Measurements from ENCODE around the gene FYB1.
"Not testable (repeated sequence)": the region's sequence is repeated elsewhere in the genome, so short reads cannot be mapped to it uniquely, and the experiment has no call there.

FYB1 gene

GRCh38 chr5:39219437-39219836, at the start of gene FYB1:
Gene FYB1 (minus strand): TSS chr5:39219563. CDS start chr5:39202960, 16,603 bp downstream.
- DNase-seq (ENCODE audit: low read depth, low spot score) = no peak

GRCh38 chr5:39267186-39267585, 47.8 kb upstream of the FYB1 start:
- no peak for DNase-seq (ENCODE audit: low read depth, low spot score)

- DNase-seq (ENCODE audit: low read depth, low spot score) = no peak
Observed at GRCh38 chr5:39266442-39266841, 47.1 kb upstream of the FYB1 start.

DNA sequence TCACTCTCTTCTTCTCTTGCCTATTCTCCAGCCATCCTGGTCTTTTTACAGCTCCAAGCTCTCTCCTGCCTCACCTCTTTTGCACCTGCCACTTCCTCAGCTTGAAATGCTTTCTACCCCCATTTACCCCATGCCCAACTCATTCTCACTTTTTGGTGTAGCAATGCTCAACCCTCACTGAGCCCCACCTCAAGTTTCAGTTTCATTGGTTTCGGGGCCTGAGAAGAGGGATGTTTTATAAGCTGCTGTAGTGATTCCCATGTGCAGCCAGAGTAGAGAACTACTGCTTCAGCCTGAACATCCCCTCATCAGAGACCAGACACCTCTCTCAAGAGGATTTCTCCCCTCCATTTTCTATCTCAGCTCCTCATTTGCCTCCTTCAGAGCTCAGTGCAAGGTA, 45.2 kb upstream of the FYB1 start:
- no peak for DNase-seq (ENCODE audit: low read depth, low spot score)

- no peak for DNase-seq (ENCODE audit: low read depth, low spot score)
Observed at GRCh38 chr5:39262981-39263380, 43.6 kb upstream of the FYB1 start.

DNA sequence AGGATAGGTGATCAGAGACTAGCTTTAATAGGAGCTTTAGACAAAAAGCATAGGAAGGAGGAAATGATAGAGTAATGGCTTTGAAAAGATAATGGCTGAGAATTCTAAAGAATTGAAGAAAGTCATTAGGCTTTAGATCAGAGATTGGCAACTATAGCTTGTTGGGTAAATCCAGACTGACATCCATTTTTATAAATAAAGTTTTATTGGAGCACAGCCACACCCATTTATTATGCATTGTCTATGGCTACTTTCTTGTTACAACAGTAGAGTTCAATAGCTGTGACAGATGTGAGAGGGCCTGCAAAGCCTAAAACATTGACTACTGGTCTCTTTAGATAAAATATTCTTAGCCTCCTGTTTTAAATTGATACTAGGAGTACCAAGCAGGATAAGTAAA, 40.7 kb upstream of the FYB1 start:
- no peak for DNase-seq (ENCODE audit: low read depth, low spot score)

DNA sequence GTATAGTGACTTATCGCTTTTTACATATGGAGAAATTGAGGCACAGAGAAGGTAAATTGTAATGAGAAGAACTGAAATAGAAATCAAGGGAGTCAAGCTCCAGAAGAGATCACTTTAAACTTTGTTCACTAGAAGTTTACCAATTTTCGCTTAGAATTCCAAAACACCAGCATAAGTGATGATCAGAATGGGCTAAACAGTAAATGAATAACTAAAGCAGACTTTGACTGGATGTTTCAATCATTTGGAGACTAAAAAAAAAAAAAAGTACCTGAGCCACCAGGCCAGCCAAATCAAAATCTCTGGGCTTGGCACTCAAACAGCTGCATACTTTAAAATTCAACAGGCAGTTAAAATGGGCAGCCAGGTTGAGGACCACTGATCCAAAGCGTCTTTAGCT, 38.2 kb upstream of the FYB1 start:
- DNase-seq (ENCODE audit: low read depth, low spot score) = no peak

- no peak for DNase-seq (ENCODE audit: low read depth, low spot score)
Observed at GRCh38 chr5:39256477-39257235, 37.3 kb upstream of the FYB1 start.

DNA sequence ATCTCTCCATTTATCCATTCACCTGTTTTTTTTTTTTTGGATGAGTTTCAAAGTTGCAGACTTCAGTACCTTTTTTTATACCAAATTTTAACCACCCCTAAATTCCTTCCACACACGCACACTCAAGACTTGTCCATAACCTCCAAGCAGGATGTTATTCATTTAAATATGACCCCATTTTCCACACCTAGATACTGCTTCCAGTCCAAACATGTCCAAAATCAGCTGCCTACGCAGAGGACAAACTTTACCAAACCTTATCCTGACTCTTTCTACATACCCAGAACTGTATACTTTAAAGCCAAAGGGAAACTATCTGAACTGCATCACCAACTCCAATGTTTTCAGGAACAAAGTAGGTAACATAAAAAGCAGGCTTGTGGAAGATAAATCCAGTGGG, 36.0 kb upstream of the FYB1 start:
- DNase-seq (ENCODE audit: low read depth, low spot score) = no peak

GRCh38 chr5:39254671-39255070, 35.3 kb upstream of the FYB1 start:
- DNase-seq (ENCODE audit: low read depth, low spot score) = no peak

DNA sequence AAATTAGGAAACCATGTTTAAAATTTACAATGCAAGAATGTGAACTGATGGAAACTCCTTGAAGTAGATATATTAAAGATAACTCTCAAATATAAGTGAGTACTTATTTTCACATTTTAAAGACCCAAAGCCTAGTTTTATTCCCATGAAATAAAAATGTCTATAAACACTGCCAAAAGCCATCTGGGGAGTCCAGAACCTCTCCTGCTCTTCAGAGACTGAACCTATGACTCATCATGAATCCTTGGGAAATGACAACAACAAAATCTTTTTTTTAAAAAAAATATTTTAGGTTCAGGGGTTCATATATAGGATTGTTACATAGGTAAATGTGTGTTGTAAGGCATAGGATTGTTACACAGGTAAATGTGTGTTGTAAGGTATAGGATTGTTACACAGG, 33.8 kb upstream of the FYB1 start:
- no peak for DNase-seq (ENCODE audit: low read depth, low spot score)

GRCh38 chr5:39249564-39250274, 30.4 kb upstream of the FYB1 start:
- no peak for DNase-seq (ENCODE audit: low read depth, low spot score)

- no peak for DNase-seq (ENCODE audit: low read depth, low spot score)
Observed at GRCh38 chr5:39249069-39249468, 29.7 kb upstream of the FYB1 start.

GRCh38 chr5:39240750-39241149, 21.4 kb upstream of the FYB1 start:
- DNase-seq (ENCODE audit: low read depth, low spot score) = no peak

GRCh38 chr5:39238366-39239105, 19.2 kb upstream of the FYB1 start:
- DNase-seq (ENCODE audit: low read depth, low spot score) = no peak

DNA sequence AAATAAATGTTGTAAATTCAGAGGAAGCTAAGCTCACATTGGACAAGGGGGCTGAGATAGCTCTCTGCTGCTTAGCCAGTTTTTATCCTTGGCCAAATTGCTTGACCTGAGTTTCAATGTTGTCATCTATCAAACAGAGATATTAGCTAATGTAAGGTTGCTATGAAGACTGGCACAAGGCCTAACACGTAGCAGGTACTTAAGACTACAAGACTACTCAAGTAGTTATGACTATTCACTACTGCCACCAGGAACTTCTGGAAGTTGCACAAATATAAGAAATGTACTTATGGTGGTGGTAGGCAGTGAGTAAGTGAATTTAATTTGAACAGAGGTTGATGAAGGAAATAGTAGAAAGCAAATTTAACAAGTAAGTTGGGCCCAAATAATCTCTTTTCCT, 17.4 kb upstream of the FYB1 start:
- DNase-seq (ENCODE audit: low read depth, low spot score) = no peak

DNA sequence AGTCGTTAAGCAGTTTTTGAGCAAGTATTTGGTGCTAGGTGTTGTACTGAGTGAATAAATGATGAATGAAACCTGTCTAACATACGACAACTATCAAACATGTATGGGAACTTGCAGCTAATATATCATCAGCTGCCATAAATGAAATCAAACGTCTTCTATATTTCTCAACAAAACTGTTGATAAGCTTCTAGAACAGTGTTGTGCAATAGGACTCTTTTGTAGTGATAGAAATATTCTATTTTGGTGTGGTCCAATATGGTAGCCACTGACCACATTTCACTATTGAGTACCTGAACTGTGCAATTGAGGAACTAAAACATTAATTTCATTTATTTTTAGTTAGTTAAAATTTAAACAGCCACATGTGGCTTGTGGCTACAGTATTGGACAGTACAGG, 16.3 kb upstream of the FYB1 start:
- DNase-seq (ENCODE audit: low read depth, low spot score) = no peak

- DNase-seq (ENCODE audit: low read depth, low spot score) = not testable (repeated sequence)
Observed at GRCh38 chr5:39234494-39234893, 15.1 kb upstream of the FYB1 start.

DNA sequence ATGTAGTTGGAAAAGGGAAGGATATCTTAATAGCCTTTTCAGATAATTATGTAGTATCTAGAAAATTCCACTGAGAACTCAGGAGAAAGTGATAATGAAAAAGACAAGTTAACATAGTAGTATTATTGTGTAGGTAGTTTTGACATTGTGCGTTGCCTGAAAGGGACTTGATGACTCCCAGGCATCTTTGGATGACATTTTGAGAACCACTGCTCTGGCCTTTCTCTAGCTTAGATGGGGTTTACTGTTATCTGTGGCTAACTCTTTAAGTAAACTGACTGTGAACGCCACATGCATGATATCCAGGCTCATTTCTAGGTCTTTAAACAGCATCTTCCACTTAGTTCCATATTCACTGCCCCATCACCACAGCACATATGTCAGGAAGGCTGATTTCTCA, 14.4 kb upstream of the FYB1 start:
- DNase-seq (ENCODE audit: low read depth, low spot score) = no peak

DNA sequence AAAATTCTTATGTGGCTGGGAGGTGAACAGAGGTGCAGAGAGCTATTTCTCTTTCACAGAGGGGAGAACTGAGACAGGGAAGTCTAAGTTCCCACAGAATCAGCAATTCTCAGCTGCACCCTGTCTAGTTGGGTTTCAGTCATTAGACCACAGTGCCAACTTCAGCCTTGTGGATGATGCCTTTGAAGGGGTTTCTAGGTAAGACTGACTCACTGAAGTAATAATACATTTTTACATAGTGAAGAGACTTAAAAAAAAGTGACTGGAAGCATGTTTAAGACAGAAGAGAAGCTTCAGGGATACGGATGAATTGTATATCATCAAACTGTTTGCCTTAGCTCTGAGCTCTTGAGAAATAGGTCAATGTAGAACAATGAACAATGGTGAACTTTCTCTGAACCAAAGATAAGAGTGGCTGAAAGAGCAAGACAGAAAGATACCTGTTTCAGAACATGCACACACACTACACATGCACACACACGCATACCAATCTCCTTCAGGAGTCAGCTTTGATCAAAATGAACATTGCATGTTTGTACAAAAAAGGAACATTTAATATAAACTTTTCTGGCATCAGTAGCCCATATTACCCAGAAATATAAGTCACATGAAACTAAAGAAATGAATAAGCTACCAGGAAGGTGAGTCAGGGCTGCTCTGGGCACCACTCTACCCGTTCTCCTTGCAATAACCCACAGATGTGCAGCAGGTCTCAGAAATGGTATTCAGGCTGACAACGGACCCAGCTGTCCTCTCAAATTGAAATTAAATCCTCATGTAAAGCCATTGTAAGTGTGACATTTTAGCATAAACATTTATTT, 12.6 kb upstream of the FYB1 start:
- no peak for DNase-seq (ENCODE audit: low read depth, low spot score)

- no peak for DNase-seq (ENCODE audit: low read depth, low spot score)
Observed at GRCh38 chr5:39228596-39228995, 9.2 kb upstream of the FYB1 start.

GRCh38 chr5:39226558-39226957, 7.2 kb upstream of the FYB1 start:
- DNase-seq (ENCODE audit: low read depth, low spot score) = no peak

Data from brain pericyte (primary cell).